Lower lobe of right lung (tissue), 2 donors: Measurements from ENCODE around the gene ITGAD. TPM values are rescaled to one million over a fixed set of nuclear protein-coding genes. Genes with fewer than 3 reads are reported as not detected.

Source experiments
- ATAC-seq, 2 donors: fragments of 200-7000 bp; cut with Tn5 transposase; one replicate each; pipeline ENCODE4 v1.9.1; 2020 to 2022; ENCODE audit warnings: mild to moderate bottlenecking in 2 of 2, moderate library complexity in 2 of 2
- DNase-seq: peaks from one replicate; pipeline ENCODE4 v3.0.0-alpha.2; 2020
- H3K27ac ChIP-seq: fragments of 200-600 bp; one replicate; pipeline ENCODE4 v1.8.0; 2022
- H3K27me3 ChIP-seq: fragments of 200-600 bp; one replicate; pipeline ENCODE4 v1.8.0; 2022; ENCODE audit warnings: low read depth
- H3K36me3 ChIP-seq: fragments of 200-600 bp; one replicate; pipeline ENCODE4 v1.8.0; 2022; ENCODE audit warnings: mild to moderate bottlenecking
- H3K4me1 ChIP-seq: fragments of 200-600 bp; one replicate; pipeline ENCODE4 v1.8.0; 2022
- H3K4me3 ChIP-seq: fragments of 200-600 bp; one replicate; pipeline ENCODE4 v1.8.0; 2022; ENCODE audit warnings: mild to moderate bottlenecking
- H3K9me3 ChIP-seq: fragments of 200-600 bp; one replicate; pipeline ENCODE4 v1.8.0; 2022
- CTCF ChIP-seq: fragments of 200-600 bp; IDR thresholded peaks from one replicate; pipeline ENCODE4 v1.8.0; 2022; ENCODE audit warnings: antibody characterized with exemption, mild to moderate bottlenecking
- intact Hi-C: fragments of 100-400 bp; cut with DNase I; formaldehyde crosslinking; loops from one replicate; pipeline ENCODE4 v1.11.0; 2022
- total RNA-seq: library from RNA; stranded (reverse); fragmentation: NEBNext Ultra II Directional; extraction: Animal tissue kit (Norgen Biotek cat#: 25700); gene quantifications from one replicate; pipeline ENCODE4 v1.2.1, GENCODE V29; 2021
- donor health status: DM: no; HTN: yes; CAD: no; lungs with severe emphysema.

ITGAD gene
- total RNA-seq, 1 donor from 2014 or later = 0.62 TPM

DNA sequence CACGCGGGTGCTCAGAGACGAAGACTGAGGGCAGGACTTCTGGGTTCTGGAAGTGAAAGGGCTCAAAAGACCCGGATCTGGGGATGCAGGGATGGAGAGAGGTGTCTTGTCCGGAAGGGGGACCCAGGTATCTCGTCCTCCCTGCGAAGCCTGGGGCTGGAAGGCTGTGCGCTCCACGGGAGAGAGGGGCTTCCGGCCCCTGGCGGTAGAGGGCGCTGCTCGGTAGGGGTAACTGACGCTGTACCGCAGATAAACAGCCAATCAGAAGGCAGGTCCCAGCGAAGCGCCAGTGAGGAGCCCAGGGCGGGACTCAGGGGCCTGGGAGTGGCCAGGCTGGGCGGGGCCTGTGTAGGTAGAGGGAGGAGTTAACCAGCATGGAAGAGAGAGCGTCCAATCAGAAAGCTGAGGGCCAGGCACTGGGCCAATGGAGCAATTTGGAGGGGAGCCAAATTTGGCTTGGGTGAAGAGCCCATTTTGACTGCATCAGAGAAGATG lies 79.6 kb downstream of the ITGAD start:
- intact Hi-C loops = no loop called here
- peaks cover 35% of the 10 kb centered on the region for H3K4me1 ChIP-seq
- peak; percentile 82 to 87 for ATAC-seq
- TF ChIP-seq CTCF = peak; percentile 77
- peak overlapping the region; percentile 89 for H3K27ac ChIP-seq
- peaks cover 32% of the 10 kb centered on the region for H3K36me3 ChIP-seq
- no peaks in the 10 kb centered on the region for H3K9me3 ChIP-seq
- DNase-seq = peak; percentile 91
- no peaks in the 10 kb centered on the region for H3K27me3 ChIP-seq
- H3K4me3 ChIP-seq = peak overlapping the region; percentile 64

- peak overlapping the region; percentile 64 for H3K4me3 ChIP-seq
Measured at GRCh38 chr16:31473264-31473984, 80.3 kb downstream of the ITGAD start.

DNA sequence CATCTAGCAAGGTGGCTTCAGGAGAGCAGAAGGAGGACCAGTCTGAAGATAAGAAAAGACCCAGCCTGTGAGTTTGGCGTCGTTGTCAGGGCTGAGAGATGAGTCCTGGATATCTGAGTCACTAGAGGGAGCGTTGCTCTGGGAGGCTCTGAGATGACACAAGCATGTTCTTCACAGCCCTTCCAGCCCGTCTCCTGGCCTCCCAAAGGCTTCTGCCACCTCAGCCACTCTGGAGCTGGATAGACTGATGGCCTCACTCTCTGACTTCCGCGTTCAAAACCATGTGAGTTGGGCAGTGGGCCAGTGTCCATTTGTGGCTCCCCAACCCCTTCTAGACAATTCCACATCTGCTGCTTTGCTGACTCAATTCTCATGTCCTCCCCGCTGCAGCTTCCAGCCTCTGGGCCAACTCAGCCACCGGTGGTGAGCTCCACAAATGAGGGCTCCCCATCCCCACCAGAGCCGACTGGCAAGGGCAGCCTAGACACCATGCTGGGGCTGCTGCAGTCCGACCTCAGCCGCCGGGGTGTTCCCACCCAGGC lies 81.1 kb downstream of the ITGAD start:
- ATAC-seq = no peak
- Histone ChIP-seq H3K27ac (peak overlapping the region; percentile 18), H3K27me3 (no peaks in the 10 kb centered on the region), H3K4me1 (peaks cover 42% of the 10 kb centered on the region), H3K4me3 (no peak overlapping the region), H3K36me3 (peaks cover 38% of the 10 kb centered on the region), H3K9me3 (no peaks in the 10 kb centered on the region)
- no peak for TF ChIP-seq CTCF
- no peak for DNase-seq
- intact Hi-C loops = no loop called here

More at GRCh38 chr16:31473264-31473984, 80.3 kb downstream of the ITGAD start:
- peaks cover 35% of the 10 kb centered on the region for H3K36me3 ChIP-seq
- ATAC-seq (no peak), DNase-seq (no peak)
- TF ChIP-seq CTCF = no peak
- H3K27me3 ChIP-seq = no peaks in the 10 kb centered on the region
- H3K27ac ChIP-seq = peak overlapping the region; percentile 89
- no peaks in the 10 kb centered on the region for H3K9me3 ChIP-seq
- peaks cover 42% of the 10 kb centered on the region for H3K4me1 ChIP-seq
- intact Hi-C loops = no loop called here

GRCh38 chr16:31474773-31475738 lies 81.9 kb downstream of the ITGAD start:
- Histone ChIP-seq H3K27ac (no peak overlapping the region), H3K36me3 (peaks cover 38% of the 10 kb centered on the region), H3K4me1 (peaks cover 42% of the 10 kb centered on the region), H3K9me3 (no peaks in the 10 kb centered on the region), H3K27me3 (no peaks in the 10 kb centered on the region), H3K4me3 (no peak overlapping the region)
- intact Hi-C loops = no loop called here
- no peak for TF ChIP-seq CTCF
- no peak for DNase-seq
- ATAC-seq = no peak

GRCh38 chr16:31475946-31476302 lies 82.8 kb downstream of the ITGAD start:
- intact Hi-C loops = no loop called here
- H3K4me1 ChIP-seq = peaks cover 43% of the 10 kb centered on the region
- peak overlapping the region; percentile 63 for H3K4me3 ChIP-seq
- H3K27ac ChIP-seq = peak overlapping the region; percentile 84
- peaks cover 38% of the 10 kb centered on the region for H3K36me3 ChIP-seq
- ATAC-seq = peak; percentile 1 to 6
- H3K27me3 ChIP-seq = no peaks in the 10 kb centered on the region
- no peaks in the 10 kb centered on the region for H3K9me3 ChIP-seq
- no peak for TF ChIP-seq CTCF
- peak; percentile 75 for DNase-seq
